Measurements from ENCODE around the gene SMIM35.

DNA sequence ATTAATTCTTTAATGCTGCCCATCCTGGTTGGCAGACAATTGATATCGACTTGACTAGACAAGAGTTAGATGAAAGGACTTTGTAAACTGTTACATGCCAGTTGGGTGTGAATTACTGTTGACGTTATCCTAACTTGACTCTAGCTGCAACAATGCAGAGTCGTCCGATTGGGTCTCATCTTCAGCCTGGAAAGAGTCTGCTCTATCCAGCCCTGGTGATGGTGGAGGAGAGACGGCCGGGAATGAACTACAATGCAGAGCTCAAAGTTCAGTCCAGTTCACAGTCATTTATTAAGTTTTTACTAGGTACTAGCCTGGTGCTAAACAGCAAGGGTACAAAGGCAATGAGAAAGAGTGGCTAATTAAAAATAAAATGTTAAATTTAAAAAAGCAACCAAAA, 4.9 kb upstream of the SMIM35 start:
- TF ChIP-seq, protein P1, sequence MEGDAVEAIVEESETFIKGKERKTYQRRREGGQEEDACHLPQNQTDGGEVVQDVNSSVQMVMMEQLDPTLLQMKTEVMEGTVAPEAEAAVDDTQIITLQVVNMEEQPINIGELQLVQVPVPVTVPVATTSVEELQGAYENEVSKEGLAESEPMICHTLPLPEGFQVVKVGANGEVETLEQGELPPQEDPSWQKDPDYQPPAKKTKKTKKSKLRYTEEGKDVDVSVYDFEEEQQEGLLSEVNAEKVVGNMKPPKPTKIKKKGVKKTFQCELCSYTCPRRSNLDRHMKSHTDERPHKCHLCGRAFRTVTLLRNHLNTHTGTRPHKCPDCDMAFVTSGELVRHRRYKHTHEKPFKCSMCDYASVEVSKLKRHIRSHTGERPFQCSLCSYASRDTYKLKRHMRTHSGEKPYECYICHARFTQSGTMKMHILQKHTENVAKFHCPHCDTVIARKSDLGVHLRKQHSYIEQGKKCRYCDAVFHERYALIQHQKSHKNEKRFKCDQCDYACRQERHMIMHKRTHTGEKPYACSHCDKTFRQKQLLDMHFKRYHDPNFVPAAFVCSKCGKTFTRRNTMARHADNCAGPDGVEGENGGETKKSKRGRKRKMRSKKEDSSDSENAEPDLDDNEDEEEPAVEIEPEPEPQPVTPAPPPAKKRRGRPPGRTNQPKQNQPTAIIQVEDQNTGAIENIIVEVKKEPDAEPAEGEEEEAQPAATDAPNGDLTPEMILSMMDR (conservative IDR thresholded peaks at IDR 0.05; ENCODE audit: low read depth, low read length), result no peak
- TF ChIP-seq EZH2 (IDR thresholded peaks at IDR 0.05; ENCODE audit: low read length, unreplicated experiment) (no peak), EZH2phosphoT487 (IDR thresholded peaks at IDR 0.05; ENCODE audit: borderline replicate concordance, low read length) (no peak)

Data from PC-3 (cell line).